SU-DHL-6 (cell line): ENCODE data around the gene THUMPD2.

ENCODE experiments used
- H2AFZ ChIP-seq: fragments of 200-600 bp; sonication (generic); 2 replicates; pipeline ENCODE4 v1.6.1; 2014; ENCODE audit warnings: low read depth, mild to moderate bottlenecking, moderate library complexity, mixed read lengths, antibody characterized with exemption, low read length; ENCODE audit not compliant: severe bottlenecking
- H3F3A ChIP-seq: fragments of 200-600 bp; shearing (Covaris generic); 2 replicates; pipeline ENCODE4 v1.6.0; 2016; ENCODE audit warnings: antibody characterized with exemption, mild to moderate bottlenecking; ENCODE audit not compliant: insufficient read depth
- H3K27ac ChIP-seq: fragments of 200-600 bp; sonication (generic); 2 replicates; pipeline ENCODE4 v1.5.1; 2016; ENCODE audit warnings: low read depth, mild to moderate bottlenecking, low read length, moderate library complexity, mixed read lengths
- H3K27me3 ChIP-seq: fragments of 200-600 bp; sonication (generic), shearing (Covaris generic); 2 replicates; pipeline ENCODE4 v1.6.0; 2014; ENCODE audit warnings: mild to moderate bottlenecking, low read length
- H3K36me3 ChIP-seq: fragments of 200-600 bp; sonication (generic); 2 replicates; pipeline ENCODE4 v1.6.1; 2014; ENCODE audit warnings: mild to moderate bottlenecking, low read length, mixed read lengths
- H3K4me2 ChIP-seq: fragments of 300-600, 200-600 bp; shearing (Covaris generic), sonication (generic); 2 replicates; pipeline ENCODE4 v1.6.0; 2014; ENCODE audit warnings: low read length, low read depth, mild to moderate bottlenecking; ENCODE audit not compliant: poor library complexity, severe bottlenecking
- H3K4me3 ChIP-seq: fragments of 200-600 bp; sonication (generic); 2 replicates; pipeline ENCODE4 v1.5.1; 2014; ENCODE audit warnings: antibody characterized with exemption, low read length, mild to moderate bottlenecking, mixed read lengths; ENCODE audit not compliant: insufficient read depth, poor library complexity, severe bottlenecking
- H3K79me2 ChIP-seq: fragments of 200-600 bp; sonication (generic); 2 replicates; pipeline ENCODE4 v1.6.1; 2014; ENCODE audit warnings: mild to moderate bottlenecking, low read length, moderate library complexity; ENCODE audit not compliant: insufficient read depth
- H3K9ac ChIP-seq: fragments of 200-600 bp; sonication (generic); 2 replicates; pipeline ENCODE4 v1.7.0; 2014; ENCODE audit warnings: mild to moderate bottlenecking, low read length
- H3K9me2 ChIP-seq: fragments of 200-600 bp; sonication (generic); replicated peaks from 2 replicates; pipeline ENCODE4 v1.6.1; 2014; ENCODE audit warnings: low read length; ENCODE audit not compliant: insufficient read depth
- H3K9me3 ChIP-seq: fragments of 200-600 bp; sonication (generic); 2 replicates; pipeline ENCODE4 v1.6.1; 2014; ENCODE audit warnings: low read length, mixed read lengths; ENCODE audit not compliant: insufficient read depth
- H4K20me1 ChIP-seq: fragments of 200-600 bp; sonication (generic); 2 replicates; pipeline ENCODE4 v1.6.1; 2014; ENCODE audit warnings: low read depth, mild to moderate bottlenecking, antibody characterized with exemption, low read length, moderate library complexity, mixed read lengths
- CTCF ChIP-seq: fragments of 200-600 bp; sonication (generic); IDR thresholded peaks from one replicate; pipeline ENCODE4 v1.5.1; 2017; ENCODE audit warnings: antibody characterized with exemption, mild to moderate bottlenecking, low read length, moderate library complexity; ENCODE audit not compliant: insufficient read depth, poor library complexity, severe bottlenecking
- EZH2phosphoT487 ChIP-seq: fragments of 200-600 bp; sonication (generic), shearing (Covaris generic); conservative IDR thresholded peaks from 2 replicates; pipeline ENCODE4 v1.6.1; 2018; ENCODE audit warnings: mild to moderate bottlenecking, antibody characterized with exemption, low read length, moderate library complexity, mixed read lengths

Gene THUMPD2

GRCh38 chr2:39724828-39725144 lies 54.3 kb downstream of the THUMPD2 start:
- no peak overlapping the region for H3K4me2 ChIP-seq
- H3K36me3 ChIP-seq = no peaks in the 10 kb centered on the region
- no peak overlapping the region for H3K4me3 ChIP-seq
- no peaks in the 10 kb centered on the region for H4K20me1 ChIP-seq
- no peak overlapping the region for H3K27ac ChIP-seq
- no peaks in the 10 kb centered on the region for H3K9me3 ChIP-seq
- no peak overlapping the region for H2AFZ ChIP-seq
- no peak overlapping the region for H3K9ac ChIP-seq
- no peaks in the 10 kb centered on the region for H3K9me2 ChIP-seq
- no peaks in the 10 kb centered on the region for H3K27me3 ChIP-seq
- H3F3A ChIP-seq = no peaks in the 10 kb centered on the region
- no peak for TF ChIP-seq CTCF
- no peak for TF ChIP-seq EZH2phosphoT487
- H3K79me2 ChIP-seq = no peaks in the 10 kb centered on the region

GRCh38 chr2:39723946-39724827 lies 54.9 kb downstream of the THUMPD2 start:
- no peak for TF ChIP-seq CTCF
- TF ChIP-seq EZH2phosphoT487 = no peak
- Histone ChIP-seq H3K27me3 (no peaks in the 10 kb centered on the region), H3K27ac (no peak overlapping the region), H4K20me1 (no peaks in the 10 kb centered on the region), H2AFZ (no peak overlapping the region), H3K36me3 (no peaks in the 10 kb centered on the region), H3K9ac (no peak overlapping the region), H3K9me2 (no peaks in the 10 kb centered on the region), H3K79me2 (no peaks in the 10 kb centered on the region), H3K4me3 (no peak overlapping the region), H3F3A (no peaks in the 10 kb centered on the region), H3K4me2 (no peak overlapping the region), H3K9me3 (no peaks in the 10 kb centered on the region)

- Histone ChIP-seq H3K27ac (no peak overlapping the region), H3K27me3 (no peaks in the 10 kb centered on the region), H4K20me1 (no peaks in the 10 kb centered on the region), H3K9ac (no peak overlapping the region), H3K36me3 (no peaks in the 10 kb centered on the region), H3K79me2 (no peaks in the 10 kb centered on the region), H3K9me3 (no peaks in the 10 kb centered on the region), H3K9me2 (no peaks in the 10 kb centered on the region), H3K4me3 (no peak overlapping the region), H2AFZ (no peak overlapping the region), H3F3A (no peaks in the 10 kb centered on the region), H3K4me2 (no peak overlapping the region)
- TF ChIP-seq EZH2phosphoT487 (no peak), CTCF (no peak)
Measured at GRCh38 chr2:39723497-39723896, 55.6 kb downstream of the THUMPD2 start.
